SK-MEL-5 (cell line): ENCODE measurements around the gene BORCS5. TPM values are rescaled to one million over a fixed set of nuclear protein-coding genes. Genes with fewer than 3 reads are reported as not detected.
"Not testable (repeated sequence)": the region's sequence is repeated elsewhere in the genome, so short reads cannot be mapped to it uniquely, and the experiment has no call there.

Experiments used
- DNase-seq: peaks from one replicate; pipeline ENCODE4 v3.0.0-alpha.2; 2016; ENCODE audit warnings: low read depth, low spot score
- in situ Hi-C: cut with HindIII; loops from 2 replicates; pipeline ENCODE4 v1.10.0; 2016; ENCODE audit warnings: low sequenced_read_pairs, high pct_unique_total_duplicates, low pct_unique_long_range_greater_than_20kb
- polyA plus RNA-seq, 2 experiments: library from polyadenylated mRNA; depleted of rRNA; stranded (reverse); fragments of >200 nt; gene quantifications; 2 replicates each; pipeline ENCODE4 v1.2.3, GENCODE V29; 2015
- total RNA-seq: library from RNA; depleted of rRNA; stranded (reverse); fragments of >200 nt; shearing (Covaris generic); gene quantifications from 2 replicates; pipeline ENCODE4 v1.2.3, GENCODE V29; 2014; rRNA removed

Gene BORCS5
- 13.2 and 17.2 TPM in 2 replicates for total RNA-seq
- polyA plus RNA-seq (2015; cell fraction: cytosol; rRNA removed): 33.0 and 34.2 TPM in 2 replicates
- polyA plus RNA-seq (2015; cell fraction: nucleus; rRNA removed): 25.0 and 28.9 TPM in 2 replicates

- in situ Hi-C loops: no loop called here
- peak; percentile 97 for DNase-seq
Observed at GRCh38 chr12:12356896-12357718, at the start of gene BORCS5. Gene BORCS5 (plus strand): TSS chr12:12357078. CDS start chr12:12357452, 374 bp downstream.

DNA sequence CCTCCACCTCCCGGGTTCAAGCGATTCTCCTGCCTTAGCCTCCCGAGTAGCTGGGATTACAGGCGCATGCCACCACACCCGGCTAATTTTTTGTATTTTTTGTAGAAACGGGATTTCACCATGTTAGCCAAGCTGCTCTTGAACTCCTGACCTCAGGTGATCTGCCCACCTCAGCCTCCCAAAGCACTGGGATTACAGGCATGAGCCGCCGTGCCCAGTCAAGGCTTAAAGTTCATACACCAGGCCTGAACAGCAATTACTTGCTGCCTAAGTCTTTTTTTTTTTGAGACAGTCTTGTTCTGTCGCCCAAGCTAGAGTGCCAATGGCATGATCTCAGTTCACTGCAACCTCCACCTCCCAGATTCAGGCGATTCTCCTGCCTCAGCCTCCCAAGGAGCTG, 46.2 kb upstream of the BORCS5 start:
- in situ Hi-C loops: not testable (repeated sequence)

GRCh38 chr12:12315838-12316237, 41.0 kb upstream of the BORCS5 start:
- DNase-seq: no peak
- in situ Hi-C loops: no loop called here

More for the DNA sequence above, 46.2 kb upstream of the BORCS5 start:
- DNase-seq: not testable (repeated sequence)

DNA sequence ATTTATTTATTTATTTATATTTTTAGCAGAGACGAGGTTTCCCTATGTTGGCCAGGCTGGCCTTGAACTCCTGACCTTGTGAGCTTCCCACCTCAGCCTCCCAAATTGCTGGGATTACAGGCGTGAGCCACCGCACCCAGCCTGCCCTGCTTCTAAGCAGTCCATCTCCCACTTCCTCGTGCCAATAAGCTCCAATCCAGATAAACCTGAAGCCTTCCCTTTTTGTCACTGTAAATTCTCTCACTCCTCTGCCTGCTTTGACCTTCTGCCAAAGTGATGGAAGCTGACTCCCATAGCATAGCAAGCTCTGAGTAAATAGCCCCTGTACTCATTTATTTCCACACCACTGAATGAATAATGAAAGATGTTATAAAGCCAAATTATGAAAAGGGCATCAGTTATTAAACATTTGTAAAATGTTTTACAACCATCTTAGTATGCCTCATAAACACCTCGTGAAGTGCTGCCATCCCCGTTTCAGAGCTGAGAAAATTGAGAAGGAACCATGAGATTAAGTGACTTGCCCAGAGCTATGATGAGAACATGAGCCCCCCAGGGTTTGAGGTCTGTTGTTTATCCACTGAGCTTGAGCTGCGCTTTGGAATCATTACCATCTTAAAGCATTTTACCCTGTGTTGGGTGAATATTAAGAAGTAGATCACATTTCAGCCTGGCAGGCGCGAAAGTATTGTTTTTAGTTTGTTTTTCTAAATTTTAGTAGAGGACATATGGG, 37.3 kb upstream of the BORCS5 start:
- in situ Hi-C loops: no loop called here
- DNase-seq: no peak

DNA sequence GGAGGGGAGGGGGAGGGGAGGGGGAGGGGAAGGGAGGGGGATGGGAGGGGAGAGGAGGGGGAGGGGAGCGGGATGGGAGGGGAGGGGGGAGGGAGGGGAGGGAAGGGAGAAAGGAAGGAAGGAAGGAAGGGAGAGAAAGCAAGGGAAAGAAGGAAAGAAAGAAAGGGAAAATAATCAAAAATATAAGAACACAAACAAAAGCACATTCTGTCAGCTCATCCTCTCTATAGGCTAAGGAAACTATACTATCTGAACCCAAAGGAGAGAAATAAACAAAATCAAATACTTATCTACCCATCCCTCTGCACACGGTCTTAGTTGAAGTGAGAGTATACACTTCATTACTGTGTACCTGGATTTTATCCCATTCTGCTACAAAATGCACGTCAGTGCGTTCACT, 33.8 kb upstream of the BORCS5 start:
- in situ Hi-C loops: no loop called here
- no peak for DNase-seq

DNA sequence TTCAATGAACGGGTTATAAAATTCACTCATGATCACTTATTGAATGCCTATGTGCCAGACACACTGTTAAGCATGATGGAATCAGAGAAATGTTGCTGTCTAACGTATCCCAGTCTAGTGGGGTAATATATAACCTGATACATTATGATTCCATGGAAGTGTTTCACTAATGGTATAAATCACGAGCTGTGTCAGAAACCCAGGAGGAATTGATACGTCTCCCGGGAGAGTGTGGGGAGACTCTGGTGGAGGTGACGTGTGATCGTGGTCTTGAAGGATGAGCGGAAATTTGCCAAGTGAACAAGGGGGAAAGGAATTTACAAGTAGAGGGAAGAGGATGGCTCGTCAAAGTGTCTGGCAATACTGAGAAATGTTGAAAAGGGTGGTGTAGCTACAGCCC, 33.3 kb upstream of the BORCS5 start:
- in situ Hi-C loops: no loop called here
- no peak for DNase-seq

GRCh38 chr12:12326262-12326661, 30.6 kb upstream of the BORCS5 start:
- no peak for DNase-seq
- in situ Hi-C loops: no loop called here

DNA sequence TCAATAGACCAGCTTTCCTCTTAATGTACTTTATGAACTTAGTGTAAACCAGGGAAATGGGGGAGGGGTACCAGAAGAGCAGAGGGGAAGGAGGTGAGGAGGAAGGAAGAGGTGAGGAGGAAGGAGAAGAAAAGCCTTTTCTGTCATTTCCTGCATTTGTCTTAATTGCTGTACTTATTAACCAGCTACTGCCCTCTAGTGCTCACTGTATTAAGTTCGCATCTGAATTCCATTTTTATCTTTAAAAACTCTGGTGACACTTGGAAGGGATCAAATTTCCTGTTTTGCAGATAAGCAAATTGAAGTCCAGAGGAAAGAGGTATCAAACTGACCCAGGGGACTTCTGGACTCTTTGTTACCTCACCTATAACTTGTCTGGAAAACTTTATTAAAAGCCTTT, 29.1 kb upstream of the BORCS5 start:
- in situ Hi-C loops: no loop called here
- DNase-seq: peak; percentile 82

DNA sequence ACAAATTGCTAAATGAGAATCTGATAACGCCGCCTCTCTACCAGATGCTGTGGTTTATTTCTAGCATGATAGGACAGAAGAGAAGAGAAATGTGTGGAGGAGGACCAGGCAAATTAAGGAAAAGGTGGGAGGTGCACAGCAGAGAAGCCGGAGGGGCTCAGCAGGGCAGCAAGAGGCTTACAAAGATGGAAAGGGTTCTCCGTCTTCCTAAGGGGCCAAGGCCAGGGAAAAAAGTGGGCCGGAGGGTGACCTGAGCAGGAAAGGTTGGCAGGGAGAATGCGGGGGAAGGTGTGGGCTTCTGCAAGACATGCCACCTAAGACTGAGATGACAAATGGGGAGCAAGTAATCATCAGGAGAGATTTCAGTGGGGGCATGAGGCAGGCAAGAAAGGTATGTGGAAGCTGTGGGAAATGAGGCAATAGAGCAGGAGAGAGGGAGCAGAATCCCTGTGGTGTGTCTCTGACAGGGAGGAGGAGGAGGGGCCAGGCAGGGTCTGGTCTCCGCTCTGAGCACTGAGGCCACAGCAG, 25.6 kb upstream of the BORCS5 start:
- DNase-seq: no peak
- in situ Hi-C loops: no loop called here

GRCh38 chr12:12331896-12332295, 25.0 kb upstream of the BORCS5 start:
- no peak for DNase-seq
- in situ Hi-C loops: no loop called here

DNA sequence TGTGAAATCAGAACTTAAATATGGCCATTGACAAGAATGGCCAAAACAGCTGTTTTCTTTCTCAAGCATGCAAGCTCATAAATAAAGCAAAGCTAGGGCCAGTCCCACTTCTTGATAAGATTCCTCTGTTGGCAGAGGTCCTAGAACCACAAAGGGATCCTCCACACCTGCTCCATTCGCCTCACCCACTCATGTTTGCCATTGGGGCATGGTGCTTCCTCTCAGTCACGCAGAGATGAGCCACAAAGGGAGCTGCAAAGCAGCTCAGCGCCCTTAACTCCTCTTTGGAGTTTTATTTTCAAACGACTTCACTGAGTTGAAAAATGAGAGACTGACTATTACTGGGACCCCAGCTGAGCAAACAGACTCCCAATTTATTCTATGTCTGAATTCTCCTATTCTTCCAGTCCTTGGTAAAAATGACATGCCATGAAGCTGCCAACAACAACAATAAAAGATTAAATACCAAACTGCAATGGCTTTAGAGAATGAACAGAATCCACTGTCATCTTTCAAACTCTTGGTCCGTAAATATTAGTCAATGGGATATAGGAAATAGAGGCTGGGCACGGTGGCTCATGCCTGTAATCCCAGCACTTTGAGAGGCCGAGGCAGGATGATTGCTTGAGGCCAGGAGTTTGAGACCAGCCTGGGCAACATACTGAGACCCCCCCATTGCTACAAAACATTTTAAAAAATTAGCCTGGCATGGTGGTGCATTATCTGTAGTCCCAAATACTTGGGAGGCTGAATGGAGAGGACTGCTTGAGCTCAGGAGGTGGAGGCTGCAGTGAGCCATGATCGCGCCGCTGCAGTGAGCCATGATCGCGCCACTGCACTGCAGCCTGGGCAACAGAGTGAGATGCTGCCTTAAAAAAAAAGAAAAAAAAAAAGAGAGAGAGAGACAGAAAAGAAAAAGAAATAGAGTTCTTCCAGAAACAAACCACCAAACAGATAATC, 23.2 kb upstream of the BORCS5 start:
- in situ Hi-C loops: no loop called here
- DNase-seq: no peak

DNA sequence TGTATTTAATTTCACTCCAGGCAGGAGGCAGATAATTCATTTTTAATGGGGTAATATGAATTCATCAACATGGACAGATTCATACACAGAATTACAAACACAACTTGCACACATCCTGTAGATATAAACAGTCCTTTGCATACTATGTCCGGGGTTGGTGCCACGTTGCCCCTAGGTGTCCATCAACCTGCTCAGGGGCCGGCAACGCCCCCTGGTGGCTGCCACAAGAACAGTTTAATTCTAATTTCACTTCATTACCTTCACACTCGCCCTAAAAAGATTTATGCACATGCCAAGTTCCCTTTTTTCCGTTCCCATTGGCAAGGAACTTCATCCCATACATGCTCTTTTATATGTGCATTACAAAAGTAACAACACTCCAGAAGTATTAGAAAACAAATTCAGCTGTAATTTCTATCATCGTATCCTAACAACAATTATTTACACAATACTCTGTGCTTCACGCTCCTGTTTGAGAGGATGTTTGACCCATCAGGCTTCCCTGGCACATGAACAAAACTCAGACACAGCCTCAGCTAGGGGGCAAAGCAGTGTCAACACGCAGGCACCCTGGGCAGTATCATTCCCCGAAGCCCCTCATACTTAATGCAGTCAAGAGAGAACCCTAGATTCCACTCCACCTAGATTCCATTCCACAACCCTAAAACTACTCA, 22.4 kb upstream of the BORCS5 start:
- in situ Hi-C loops: no loop called here

GRCh38 chr12:12336049-12336411, 20.8 kb upstream of the BORCS5 start:
- DNase-seq: no peak
- in situ Hi-C loops: no loop called here

More for the DNA sequence above, 22.4 kb upstream of the BORCS5 start:
- peak; percentile 77 for DNase-seq

GRCh38 chr12:12336511-12336910, 20.4 kb upstream of the BORCS5 start:
- in situ Hi-C loops: no loop called here
- no peak for DNase-seq

- peak; percentile 93 for DNase-seq
- in situ Hi-C loops: no loop called here
Observed at GRCh38 chr12:12338527-12339168, 18.2 kb upstream of the BORCS5 start.
